Activated naive CD8-positive, alpha-beta T cell (primary cell): ENCODE measurements around the gene CCDC3.

Experiments used
- H3K27ac Mint-ChIP-seq: one replicate; pipeline ENCODE4 v1.8.0; 2021; ENCODE audit warnings: mixed read lengths
- H3K27me3 Mint-ChIP-seq: one replicate; pipeline ENCODE4 v1.8.0; 2021; ENCODE audit warnings: mixed read lengths
- H3K36me3 Mint-ChIP-seq: one replicate; pipeline ENCODE4 v1.8.0; 2021; ENCODE audit warnings: mixed read lengths
- H3K4me1 Mint-ChIP-seq: one replicate; pipeline ENCODE4 v1.8.0; 2021; ENCODE audit warnings: low read depth, mixed read lengths
- H3K4me3 Mint-ChIP-seq: one replicate; pipeline ENCODE4 v1.8.0; 2021; ENCODE audit warnings: mild to moderate bottlenecking, mixed read lengths
- H3K9me3 Mint-ChIP-seq: one replicate; pipeline ENCODE4 v1.8.0; 2021; ENCODE audit warnings: low read depth, mixed read lengths

The CCDC3 gene

GRCh38 chr10:12961416-12962205 is 39.9 kb downstream of the CCDC3 start:
- Mint-ChIP-seq H3K27me3 (peaks cover 7% of the 10 kb centered on the region), H3K4me1 (no peaks in the 10 kb centered on the region), H3K4me3 (no peak overlapping the region), H3K27ac (no peak overlapping the region), H3K9me3 (peaks cover under 1% of the 10 kb centered on the region), H3K36me3 (no peaks in the 10 kb centered on the region)

DNA sequence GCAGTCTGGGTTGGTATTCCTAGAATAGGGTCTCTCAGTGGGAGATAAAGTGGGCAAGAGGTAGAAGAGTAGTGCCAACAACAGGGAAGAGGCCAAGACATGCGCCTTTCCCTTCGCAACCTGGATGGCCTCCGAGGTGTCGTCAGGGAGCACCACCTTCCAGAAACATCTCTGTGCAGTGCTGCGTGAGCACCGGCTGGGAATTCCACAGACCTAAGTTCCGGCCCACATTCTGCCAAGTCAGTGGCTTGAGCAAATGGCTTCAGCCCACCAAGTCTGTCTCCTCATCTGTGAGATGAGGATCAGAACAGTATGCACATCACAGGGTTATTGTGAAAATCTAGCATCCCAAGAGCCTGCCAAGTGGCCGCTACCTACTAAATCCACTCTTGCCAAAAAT is 40.6 kb downstream of the CCDC3 start:
- peaks cover 7% of the 10 kb centered on the region for H3K27me3 Mint-ChIP-seq
- no peaks in the 10 kb centered on the region for H3K4me1 Mint-ChIP-seq
- no peak overlapping the region for H3K4me3 Mint-ChIP-seq
- H3K27ac Mint-ChIP-seq: no peak overlapping the region
- H3K9me3 Mint-ChIP-seq: no peaks in the 10 kb centered on the region
- no peaks in the 10 kb centered on the region for H3K36me3 Mint-ChIP-seq

DNA sequence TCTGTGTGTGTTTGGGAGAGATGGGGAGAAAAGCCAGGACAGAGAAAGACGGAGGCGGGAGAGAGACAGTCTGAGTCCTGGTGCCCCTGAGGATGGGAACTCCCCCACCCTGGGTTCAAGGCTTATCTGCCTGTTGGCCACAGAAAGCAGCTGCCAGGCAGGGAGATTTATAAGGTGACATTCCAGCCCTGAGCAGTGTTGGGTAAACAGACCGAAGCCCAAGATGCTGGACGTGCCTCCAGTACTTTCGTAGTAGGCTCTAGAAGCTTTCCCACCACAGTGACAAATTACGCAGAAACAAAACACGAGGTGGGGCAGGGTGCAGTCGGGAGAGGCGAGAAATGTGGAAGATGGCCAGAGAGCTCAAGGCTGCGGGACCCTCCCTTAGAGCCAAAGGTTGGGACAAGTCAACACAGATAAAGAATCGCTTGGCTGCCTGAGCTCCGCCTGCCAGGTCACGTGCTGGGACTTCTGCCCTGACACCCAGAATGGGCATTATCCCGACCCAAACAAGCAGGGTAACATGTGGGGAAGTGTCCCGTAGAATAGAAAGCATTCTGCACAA is 41.1 kb downstream of the CCDC3 start:
- Mint-ChIP-seq H3K36me3 (no peaks in the 10 kb centered on the region), H3K4me3 (no peak overlapping the region), H3K9me3 (no peaks in the 10 kb centered on the region), H3K4me1 (no peaks in the 10 kb centered on the region), H3K27ac (no peak overlapping the region), H3K27me3 (peaks cover 4% of the 10 kb centered on the region)

DNA sequence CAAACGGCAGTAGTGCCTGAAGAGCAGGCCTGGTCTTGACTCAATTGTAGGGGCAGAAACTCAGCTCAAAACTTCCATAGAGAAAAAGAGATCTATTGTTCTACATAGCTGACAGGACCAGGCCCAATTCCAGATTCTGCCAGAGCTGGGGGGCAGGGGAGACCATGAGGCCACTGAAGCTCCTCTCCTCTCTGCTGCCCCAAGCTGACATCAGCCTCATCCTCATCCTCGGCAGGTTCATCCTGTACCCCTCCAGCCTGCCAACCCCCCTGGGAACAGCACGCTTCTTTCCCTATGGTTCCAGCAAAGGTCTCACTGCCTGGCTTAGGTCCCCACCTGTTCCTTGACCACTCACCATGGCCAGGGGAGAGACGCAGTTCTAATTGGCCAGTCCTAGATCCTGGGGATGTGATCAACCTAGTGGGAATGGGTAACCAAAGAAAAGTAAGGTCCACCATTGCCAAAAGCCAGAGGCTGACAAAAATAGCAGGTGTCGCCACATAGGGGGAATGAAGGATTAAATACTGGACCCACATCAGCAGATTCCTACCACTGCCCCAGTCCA is 42.9 kb downstream of the CCDC3 start:
- no peaks in the 10 kb centered on the region for H3K4me1 Mint-ChIP-seq
- H3K4me3 Mint-ChIP-seq: no peak overlapping the region
- no peaks in the 10 kb centered on the region for H3K36me3 Mint-ChIP-seq
- no peak overlapping the region for H3K27ac Mint-ChIP-seq
- no peaks in the 10 kb centered on the region for H3K27me3 Mint-ChIP-seq
- no peaks in the 10 kb centered on the region for H3K9me3 Mint-ChIP-seq

- H3K27ac Mint-ChIP-seq: no peak overlapping the region
- no peaks in the 10 kb centered on the region for H3K4me1 Mint-ChIP-seq
- peaks cover 12% of the 10 kb centered on the region for H3K9me3 Mint-ChIP-seq
- peaks cover 3% of the 10 kb centered on the region for H3K36me3 Mint-ChIP-seq
- no peaks in the 10 kb centered on the region for H3K27me3 Mint-ChIP-seq
- no peak overlapping the region for H3K4me3 Mint-ChIP-seq
Measured at GRCh38 chr10:12957081-12957480, 44.4 kb downstream of the CCDC3 start.

- Mint-ChIP-seq H3K9me3 (peaks cover 12% of the 10 kb centered on the region), H3K27me3 (no peaks in the 10 kb centered on the region), H3K27ac (no peak overlapping the region), H3K4me1 (no peaks in the 10 kb centered on the region), H3K36me3 (peaks cover 3% of the 10 kb centered on the region), H3K4me3 (no peak overlapping the region)
Measured at GRCh38 chr10:12954866-12955265, 46.6 kb downstream of the CCDC3 start.

- H3K4me1 Mint-ChIP-seq: no peaks in the 10 kb centered on the region
Measured at GRCh38 chr10:12950583-12951128, 50.9 kb downstream of the CCDC3 start.

GRCh38 chr10:12949248-12949647 is 52.3 kb downstream of the CCDC3 start:
- Mint-ChIP-seq H3K27me3 (no peaks in the 10 kb centered on the region), H3K9me3 (peaks cover 12% of the 10 kb centered on the region), H3K36me3 (peaks cover 3% of the 10 kb centered on the region), H3K4me1 (no peaks in the 10 kb centered on the region), H3K4me3 (no peak overlapping the region), H3K27ac (no peak overlapping the region)

More at GRCh38 chr10:12950583-12951128, 50.9 kb downstream of the CCDC3 start:
- H3K4me3 Mint-ChIP-seq: no peak overlapping the region
- H3K9me3 Mint-ChIP-seq: peaks cover 12% of the 10 kb centered on the region
- H3K36me3 Mint-ChIP-seq: peaks cover 3% of the 10 kb centered on the region
- no peak overlapping the region for H3K27ac Mint-ChIP-seq
- no peaks in the 10 kb centered on the region for H3K27me3 Mint-ChIP-seq

DNA sequence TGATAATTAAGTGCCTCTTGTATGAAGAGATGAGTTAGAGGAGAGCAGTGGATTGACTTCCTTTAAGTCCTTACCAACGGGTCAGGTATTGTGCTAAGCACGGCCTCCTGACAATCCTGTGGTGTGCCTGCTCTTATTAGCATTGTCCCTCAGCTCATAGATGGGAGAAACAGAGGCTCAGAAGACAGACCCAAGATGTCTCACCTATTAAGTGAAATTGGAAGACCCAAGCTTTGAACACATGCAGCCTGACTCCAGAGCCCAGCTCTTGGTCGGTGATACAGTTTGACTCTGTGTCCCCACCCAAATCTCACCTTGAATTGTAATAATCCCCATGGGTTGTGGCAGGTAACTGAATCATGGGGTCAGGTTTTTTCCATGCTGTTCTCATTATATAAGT is 53.8 kb downstream of the CCDC3 start:
- Mint-ChIP-seq H3K9me3 (peaks cover 3% of the 10 kb centered on the region), H3K36me3 (no peaks in the 10 kb centered on the region), H3K4me3 (no peak overlapping the region), H3K4me1 (no peaks in the 10 kb centered on the region), H3K27me3 (no peaks in the 10 kb centered on the region), H3K27ac (no peak overlapping the region)

DNA sequence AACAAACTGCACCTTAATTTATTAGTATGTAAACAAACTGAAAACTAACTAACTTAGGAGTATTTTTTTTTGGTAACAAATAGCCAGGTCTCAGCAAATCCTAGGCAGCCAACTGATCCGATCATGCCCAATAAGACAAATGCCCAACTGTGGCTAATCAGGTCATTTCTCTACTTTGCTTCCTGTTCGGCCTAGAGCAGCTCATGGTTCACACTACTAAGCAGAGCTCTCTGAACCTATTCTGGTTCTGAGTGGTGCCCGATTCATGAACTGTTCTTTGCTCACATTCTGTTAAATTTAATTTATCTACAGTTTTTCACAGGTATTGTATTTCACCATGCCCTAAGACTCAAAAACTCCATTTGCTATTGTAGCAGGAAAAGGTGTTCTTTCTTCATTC is 55.1 kb downstream of the CCDC3 start:
- Mint-ChIP-seq H3K27me3 (no peaks in the 10 kb centered on the region), H3K4me3 (no peak overlapping the region), H3K4me1 (no peaks in the 10 kb centered on the region), H3K9me3 (no peaks in the 10 kb centered on the region), H3K27ac (no peak overlapping the region), H3K36me3 (no peaks in the 10 kb centered on the region)

DNA sequence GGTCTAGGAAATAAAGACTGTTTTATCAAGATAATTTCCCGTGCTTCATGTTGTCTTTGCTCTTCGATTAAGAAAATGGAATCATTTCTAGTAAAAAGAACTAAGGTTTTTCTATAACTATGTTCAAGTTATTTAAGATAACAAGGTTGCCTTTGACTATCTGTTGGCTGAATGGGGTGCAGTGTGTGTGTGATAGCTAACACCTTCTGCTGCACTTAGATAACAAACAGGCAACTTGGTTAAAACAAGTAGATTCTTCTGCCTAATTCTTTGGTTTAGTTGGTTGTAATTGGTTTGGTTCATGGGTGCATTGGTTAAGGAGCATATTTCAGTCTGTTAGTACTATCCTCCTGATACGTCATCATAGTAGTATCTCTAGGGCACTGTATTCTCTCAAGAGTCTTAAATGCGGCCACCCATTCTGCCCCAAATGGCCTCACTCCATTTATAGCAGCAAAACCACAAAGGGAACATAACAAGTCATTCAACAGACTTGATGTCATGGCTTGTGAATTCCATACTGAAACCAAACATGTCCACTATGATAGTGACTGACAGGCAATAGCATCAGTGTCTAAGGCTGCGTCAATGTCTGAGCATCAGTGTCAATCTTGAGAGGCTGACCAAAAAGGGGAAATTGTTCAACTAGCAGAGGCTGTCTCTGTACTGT is 55.7 kb downstream of the CCDC3 start:
- no peak overlapping the region for H3K4me3 Mint-ChIP-seq
- H3K4me1 Mint-ChIP-seq: no peaks in the 10 kb centered on the region
- no peaks in the 10 kb centered on the region for H3K27me3 Mint-ChIP-seq
- H3K9me3 Mint-ChIP-seq: no peaks in the 10 kb centered on the region
- no peak overlapping the region for H3K27ac Mint-ChIP-seq
- H3K36me3 Mint-ChIP-seq: no peaks in the 10 kb centered on the region

DNA sequence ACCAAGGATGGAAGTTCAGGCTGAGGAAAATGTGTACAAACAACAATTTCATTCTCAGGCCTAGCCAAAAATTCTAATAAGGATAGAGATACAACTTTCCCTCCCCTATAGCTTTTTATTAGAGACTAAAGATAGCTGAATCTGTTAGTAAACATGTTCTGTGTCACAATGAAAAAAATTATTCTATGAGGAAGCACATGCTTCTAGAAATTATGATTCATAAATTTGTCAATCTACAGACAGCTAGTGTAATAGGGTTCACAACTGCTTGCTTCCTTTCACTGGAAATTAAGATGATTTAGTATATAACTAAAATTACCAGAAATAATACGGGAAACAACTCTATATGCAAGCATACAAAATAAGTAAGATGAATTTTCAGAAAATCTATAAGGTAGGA is 56.6 kb downstream of the CCDC3 start:
- Mint-ChIP-seq H3K9me3 (no peaks in the 10 kb centered on the region), H3K36me3 (no peaks in the 10 kb centered on the region), H3K4me3 (no peak overlapping the region), H3K27ac (no peak overlapping the region), H3K4me1 (no peaks in the 10 kb centered on the region), H3K27me3 (no peaks in the 10 kb centered on the region)

DNA sequence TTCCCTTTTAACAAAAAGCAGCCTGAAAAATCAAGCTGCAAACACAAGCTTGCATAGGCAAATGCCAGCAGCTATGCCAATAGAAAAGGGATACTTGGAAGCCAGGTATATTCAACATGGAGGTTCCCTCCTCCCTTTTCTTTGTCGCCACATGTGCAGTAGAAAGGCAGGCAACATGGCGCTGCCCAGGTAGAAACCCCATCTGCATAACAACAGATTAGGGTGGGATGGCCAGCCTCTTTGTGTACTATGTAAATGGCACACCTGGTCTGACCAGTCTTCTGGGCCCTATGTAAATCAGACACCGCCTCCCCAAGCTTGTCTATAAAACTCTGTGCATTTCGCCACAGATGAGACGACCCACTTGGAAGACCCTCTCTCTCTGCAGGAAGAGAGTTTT is 58.1 kb downstream of the CCDC3 start:
- no peak overlapping the region for H3K27ac Mint-ChIP-seq
- no peaks in the 10 kb centered on the region for H3K4me1 Mint-ChIP-seq
- no peaks in the 10 kb centered on the region for H3K9me3 Mint-ChIP-seq
- no peak overlapping the region for H3K4me3 Mint-ChIP-seq
- peaks cover 6% of the 10 kb centered on the region for H3K27me3 Mint-ChIP-seq
- H3K36me3 Mint-ChIP-seq: no peaks in the 10 kb centered on the region

DNA sequence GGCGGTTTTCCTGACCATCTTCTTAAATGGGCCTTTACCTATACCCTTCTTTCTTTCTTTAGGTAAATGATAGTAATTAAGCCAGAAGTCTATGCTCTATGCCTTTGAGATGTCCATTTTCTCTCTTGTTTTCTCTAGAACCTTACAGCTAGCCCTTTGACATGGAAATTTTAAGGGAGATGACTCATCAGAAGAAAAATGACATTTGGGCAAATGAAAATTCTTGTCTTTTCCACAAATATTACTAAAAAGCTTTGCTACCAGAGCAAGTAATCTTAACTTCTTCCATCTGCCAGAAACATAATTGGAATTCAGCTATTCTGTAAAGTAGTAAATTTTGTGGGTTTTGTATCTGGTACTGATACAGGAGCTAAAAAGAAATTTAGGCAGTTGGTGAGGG is 59.5 kb downstream of the CCDC3 start:
- Mint-ChIP-seq H3K36me3 (no peaks in the 10 kb centered on the region), H3K27ac (no peak overlapping the region), H3K9me3 (no peaks in the 10 kb centered on the region), H3K4me3 (no peak overlapping the region), H3K27me3 (peaks cover 6% of the 10 kb centered on the region), H3K4me1 (no peaks in the 10 kb centered on the region)

- no peak overlapping the region for H3K4me3 Mint-ChIP-seq
- H3K9me3 Mint-ChIP-seq: no peaks in the 10 kb centered on the region
- H3K27ac Mint-ChIP-seq: no peak overlapping the region
- H3K4me1 Mint-ChIP-seq: no peaks in the 10 kb centered on the region
- H3K27me3 Mint-ChIP-seq: peaks cover 6% of the 10 kb centered on the region
- H3K36me3 Mint-ChIP-seq: no peaks in the 10 kb centered on the region
Measured at GRCh38 chr10:12940791-12941190, 60.7 kb downstream of the CCDC3 start.
